Measurements from ENCODE around the gene IPO5. TPM values are rescaled to one million over a fixed set of nuclear protein-coding genes. Genes with fewer than 3 reads are reported as not detected.

IPO5 gene
- total RNA-seq, 1 experiment from 2014 or later, result 155 TPM

- Histone ChIP-seq H3K4me3 (ENCODE audit: low read length) (no peak overlapping the region), H3K9me2 (replicated peaks; ENCODE audit: low read length) (no peaks in the 10 kb centered on the region), H3K79me2 (ENCODE audit: low read length) (no peaks in the 10 kb centered on the region), H3K27me3 (ENCODE audit: low read length) (no peaks in the 10 kb centered on the region), H3K9ac (ENCODE audit: low read length) (no peak overlapping the region), H3K9me3 (ENCODE audit: low read length) (no peaks in the 10 kb centered on the region), H3F3A (ENCODE audit: low read length, unreplicated experiment) (no peaks in the 10 kb centered on the region), H2AFZ (ENCODE audit: low read length) (no peak overlapping the region), H3K36me3 (ENCODE audit: low read depth, low read length) (no peaks in the 10 kb centered on the region), H4K20me1 (ENCODE audit: low read length) (no peaks in the 10 kb centered on the region), H3K4me1 (ENCODE audit: insufficient read depth, low read length) (no peaks in the 10 kb centered on the region), H3K27ac (ENCODE audit: low read length) (no peak overlapping the region), H3K4me2 (ENCODE audit: low read length) (no peak overlapping the region)
- no TSS peak for BruUV-seq (replicated peaks)
- CTCF ChIA-PET, result no interaction called here
- POLR2A ChIA-PET (ENCODE audit: unreplicated experiment), result no interaction called here
- DNase-seq (no peak), ATAC-seq (no peak)
- intact Hi-C loops (cut with micrococcal nuclease), result no loop called here
- TF ChIP-seq EZH2 (IDR thresholded peaks at IDR 0.05; ENCODE audit: low read length, unreplicated experiment) (no peak), EZH2phosphoT487 (IDR thresholded peaks at IDR 0.05; ENCODE audit: borderline replicate concordance, low read length) (no peak)
- TF ChIP-seq, protein P1, sequence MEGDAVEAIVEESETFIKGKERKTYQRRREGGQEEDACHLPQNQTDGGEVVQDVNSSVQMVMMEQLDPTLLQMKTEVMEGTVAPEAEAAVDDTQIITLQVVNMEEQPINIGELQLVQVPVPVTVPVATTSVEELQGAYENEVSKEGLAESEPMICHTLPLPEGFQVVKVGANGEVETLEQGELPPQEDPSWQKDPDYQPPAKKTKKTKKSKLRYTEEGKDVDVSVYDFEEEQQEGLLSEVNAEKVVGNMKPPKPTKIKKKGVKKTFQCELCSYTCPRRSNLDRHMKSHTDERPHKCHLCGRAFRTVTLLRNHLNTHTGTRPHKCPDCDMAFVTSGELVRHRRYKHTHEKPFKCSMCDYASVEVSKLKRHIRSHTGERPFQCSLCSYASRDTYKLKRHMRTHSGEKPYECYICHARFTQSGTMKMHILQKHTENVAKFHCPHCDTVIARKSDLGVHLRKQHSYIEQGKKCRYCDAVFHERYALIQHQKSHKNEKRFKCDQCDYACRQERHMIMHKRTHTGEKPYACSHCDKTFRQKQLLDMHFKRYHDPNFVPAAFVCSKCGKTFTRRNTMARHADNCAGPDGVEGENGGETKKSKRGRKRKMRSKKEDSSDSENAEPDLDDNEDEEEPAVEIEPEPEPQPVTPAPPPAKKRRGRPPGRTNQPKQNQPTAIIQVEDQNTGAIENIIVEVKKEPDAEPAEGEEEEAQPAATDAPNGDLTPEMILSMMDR (conservative IDR thresholded peaks at IDR 0.05; ENCODE audit: low read depth, low read length), result no peak
Observed at GRCh38 chr13:97934590-97934989, 18.9 kb upstream of the IPO5 start.

- TF ChIP-seq EZH2phosphoT487 (IDR thresholded peaks at IDR 0.05; ENCODE audit: borderline replicate concordance, low read length) (no peak), EZH2 (IDR thresholded peaks at IDR 0.05; ENCODE audit: low read length, unreplicated experiment) (no peak)
- TF ChIP-seq, protein P1 (conservative IDR thresholded peaks at IDR 0.05; ENCODE audit: low read depth, low read length), result no peak
- H3K27ac ChIP-seq (ENCODE audit: low read length), result no peak overlapping the region
- no peak overlapping the region for H2AFZ ChIP-seq (ENCODE audit: low read length)
- BruUV-seq (replicated peaks), result no TSS peak
- no peaks in the 10 kb centered on the region for H3K4me1 ChIP-seq (ENCODE audit: insufficient read depth, low read length)
- H3K9ac ChIP-seq (ENCODE audit: low read length), result no peak overlapping the region
- CTCF ChIA-PET, result no interaction called here
- ATAC-seq (no peak), DNase-seq (no peak)
- no peaks in the 10 kb centered on the region for H3K79me2 ChIP-seq (ENCODE audit: low read length)
- H3K4me3 ChIP-seq (ENCODE audit: low read length), result no peak overlapping the region
- H3K36me3 ChIP-seq (ENCODE audit: low read depth, low read length), result no peaks in the 10 kb centered on the region
- no peaks in the 10 kb centered on the region for H4K20me1 ChIP-seq (ENCODE audit: low read length)
- POLR2A ChIA-PET (ENCODE audit: unreplicated experiment), result no interaction called here
- no peaks in the 10 kb centered on the region for H3K9me2 ChIP-seq (replicated peaks; ENCODE audit: low read length)
- no peak overlapping the region for H3K4me2 ChIP-seq (ENCODE audit: low read length)
- H3K9me3 ChIP-seq (ENCODE audit: low read length), result no peaks in the 10 kb centered on the region
- H3K27me3 ChIP-seq (ENCODE audit: low read length), result no peaks in the 10 kb centered on the region
- no peaks in the 10 kb centered on the region for H3F3A ChIP-seq (ENCODE audit: low read length, unreplicated experiment)
- intact Hi-C loops (cut with micrococcal nuclease), result no loop called here
Observed at GRCh38 chr13:97935071-97935470, 18.4 kb upstream of the IPO5 start.

- intact Hi-C loops (cut with micrococcal nuclease), result no loop called here
- ATAC-seq (no peak), DNase-seq (no peak)
- Histone ChIP-seq H2AFZ (ENCODE audit: low read length) (no peak overlapping the region), H3K4me3 (ENCODE audit: low read length) (no peak overlapping the region), H4K20me1 (ENCODE audit: low read length) (no peaks in the 10 kb centered on the region), H3F3A (ENCODE audit: low read length, unreplicated experiment) (no peaks in the 10 kb centered on the region), H3K9me2 (replicated peaks; ENCODE audit: low read length) (no peaks in the 10 kb centered on the region), H3K9ac (ENCODE audit: low read length) (no peak overlapping the region), H3K4me2 (ENCODE audit: low read length) (no peak overlapping the region), H3K79me2 (ENCODE audit: low read length) (no peaks in the 10 kb centered on the region), H3K27ac (ENCODE audit: low read length) (no peak overlapping the region), H3K9me3 (ENCODE audit: low read length) (no peaks in the 10 kb centered on the region), H3K4me1 (ENCODE audit: insufficient read depth, low read length) (no peaks in the 10 kb centered on the region), H3K36me3 (ENCODE audit: low read depth, low read length) (no peaks in the 10 kb centered on the region), H3K27me3 (ENCODE audit: low read length) (no peaks in the 10 kb centered on the region)
- ChIA-PET CTCF (no interaction called here), POLR2A (ENCODE audit: unreplicated experiment) (no interaction called here)
- no TSS peak for BruUV-seq (replicated peaks)
- TF ChIP-seq EZH2 (IDR thresholded peaks at IDR 0.05; ENCODE audit: low read length, unreplicated experiment) (no peak), EZH2phosphoT487 (IDR thresholded peaks at IDR 0.05; ENCODE audit: borderline replicate concordance, low read length) (no peak)
- TF ChIP-seq, protein P1 (conservative IDR thresholded peaks at IDR 0.05; ENCODE audit: low read depth, low read length), result no peak
Observed at GRCh38 chr13:97936036-97936435, 17.4 kb upstream of the IPO5 start.
